NCI-H2081 (cell line): ENCODE data around the gene RELN.
"Not testable (repeated sequence)": the region's sequence is repeated elsewhere in the genome, so short reads cannot be mapped to it uniquely, and the experiment has no call there.

ENCODE experiments used
- DNase-seq, 2 experiments: peaks; one replicate each; lab custom pipeline; 2025; lab: John Stamatoyannopoulos, UW

The RELN gene

DNA sequence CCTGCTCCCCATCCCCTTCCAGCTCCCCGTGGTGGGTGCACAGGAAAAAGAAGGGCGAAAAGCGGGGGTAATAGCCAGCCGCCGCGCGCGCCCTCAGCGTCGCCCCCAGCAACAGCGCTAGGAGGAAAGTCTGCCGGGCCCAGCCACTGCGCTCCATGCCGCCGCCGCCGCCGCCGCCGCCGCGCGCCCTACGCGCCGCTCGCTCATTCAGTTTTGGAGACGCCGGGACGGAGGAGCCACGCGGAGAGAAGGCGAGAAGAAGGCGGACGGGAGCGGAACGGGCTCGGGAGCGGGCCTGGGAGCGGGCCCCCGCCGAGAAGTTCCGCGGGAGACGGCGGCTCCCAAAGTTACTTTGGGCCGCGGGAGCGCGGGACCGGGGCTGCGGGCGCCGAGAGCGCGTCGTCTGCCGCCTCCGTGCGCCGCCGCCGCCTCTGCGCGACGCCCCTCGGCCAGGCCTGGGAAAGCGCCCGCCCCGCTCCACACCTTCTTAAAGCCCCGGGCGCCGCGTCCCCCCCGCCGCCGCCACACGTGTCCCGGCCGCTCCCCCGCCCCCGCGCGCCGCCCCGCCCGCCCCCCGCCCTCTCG, at the start of gene RELN:
Gene RELN, minus strand, starts transcription at position 459 of the 585 bp plus-strand sequence. Its CDS starts 302 bp downstream, at position 157.
- peak; percentile 62 to 63 for DNase-seq

DNA sequence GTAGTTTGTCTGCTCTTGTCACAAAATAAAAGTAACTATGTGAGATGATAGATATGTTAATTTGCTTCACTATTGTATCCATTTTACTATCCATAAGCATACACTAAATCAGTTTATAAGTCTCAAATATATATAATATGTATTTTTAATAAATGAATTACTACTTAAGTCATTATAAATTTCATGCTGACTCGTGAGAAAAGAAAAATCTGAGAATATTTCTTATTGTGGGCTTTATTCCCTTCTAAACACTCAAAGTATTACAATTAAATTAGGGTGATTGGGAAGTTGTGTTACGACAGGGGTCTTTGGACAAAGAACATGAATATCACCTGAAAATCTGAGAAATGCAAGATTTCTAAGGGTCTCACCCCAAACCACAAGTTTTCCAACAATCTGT, 48.7 kb upstream of the RELN start:
- no peak for DNase-seq

DNA sequence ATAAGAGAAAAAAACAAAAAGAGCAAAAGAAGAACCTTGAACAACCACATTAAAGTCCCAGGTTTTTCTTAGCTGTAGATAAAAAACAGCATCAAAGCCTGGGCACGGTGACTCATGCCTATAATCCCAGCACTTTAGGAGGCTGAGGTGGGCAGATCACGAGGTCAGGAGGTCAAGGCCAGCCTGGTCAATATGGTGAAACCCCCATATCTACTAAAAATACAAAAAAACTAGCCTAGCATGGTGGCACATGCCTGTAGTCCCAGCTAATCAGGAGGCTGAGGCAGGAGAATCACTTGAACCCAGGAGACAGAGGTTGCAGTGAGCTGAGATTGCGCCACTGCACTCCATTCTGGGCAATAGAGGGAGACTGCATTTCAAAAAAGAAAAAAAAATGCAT, 47.4 kb upstream of the RELN start:
- DNase-seq: not testable (repeated sequence)

DNA sequence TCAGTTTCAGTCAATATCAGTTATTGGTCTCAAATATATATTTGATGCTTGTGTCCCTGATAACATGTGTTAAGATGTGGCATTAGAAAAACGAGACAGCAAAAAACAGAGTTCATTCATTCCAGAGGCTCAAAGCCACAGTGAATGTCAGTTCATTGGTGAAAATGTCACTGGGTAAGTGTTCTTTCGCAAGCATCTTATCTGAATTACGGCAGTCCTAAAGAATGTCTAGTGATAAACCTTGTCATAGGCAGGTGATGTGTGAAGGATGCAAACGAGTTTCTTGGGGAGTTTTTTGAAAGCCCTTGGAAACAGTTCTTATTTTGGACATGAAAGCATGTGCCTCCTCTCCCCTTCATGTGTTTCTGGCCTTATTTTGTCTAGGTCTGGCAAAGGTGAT, 45.9 kb upstream of the RELN start:
- no peak for DNase-seq

DNA sequence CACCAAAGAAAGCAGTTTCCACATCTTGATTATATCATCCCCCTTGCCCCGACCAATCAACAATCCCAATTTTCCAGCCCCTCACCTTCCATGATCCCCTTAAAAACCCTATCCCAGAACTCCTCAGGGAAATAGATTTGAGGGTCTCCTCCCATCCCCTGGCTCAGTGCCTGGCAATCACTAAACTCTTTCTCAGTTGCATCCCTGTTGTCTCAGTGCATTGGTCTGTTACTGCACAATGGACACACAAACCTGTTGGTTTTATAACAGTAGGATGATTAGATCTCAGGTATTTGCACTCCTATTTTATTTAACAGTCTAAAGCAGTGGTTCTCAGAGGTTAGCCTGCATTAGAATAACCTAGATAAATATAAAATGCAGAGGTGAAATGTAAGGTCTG, 45.2 kb upstream of the RELN start:
- no peak for DNase-seq

DNA sequence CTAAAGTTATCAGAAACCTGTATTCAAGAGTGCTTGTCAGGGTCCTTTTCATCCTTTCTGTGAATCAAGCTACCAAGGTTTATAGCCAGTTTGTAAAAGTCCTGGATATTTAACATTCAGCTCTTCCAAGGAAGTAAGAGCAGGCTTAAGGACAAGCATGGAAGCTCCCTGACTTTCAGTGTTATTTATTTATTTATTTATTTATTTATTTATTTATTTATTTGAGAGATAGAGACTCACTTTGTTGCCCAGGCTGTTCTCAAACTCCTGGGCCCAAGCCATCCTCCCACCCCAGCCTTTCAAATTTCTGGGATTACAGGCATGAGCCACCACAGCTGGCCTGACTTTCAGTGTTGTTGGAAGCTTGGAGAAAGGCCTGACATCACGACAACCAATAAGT, 44.4 kb upstream of the RELN start:
- no peak for DNase-seq

DNA sequence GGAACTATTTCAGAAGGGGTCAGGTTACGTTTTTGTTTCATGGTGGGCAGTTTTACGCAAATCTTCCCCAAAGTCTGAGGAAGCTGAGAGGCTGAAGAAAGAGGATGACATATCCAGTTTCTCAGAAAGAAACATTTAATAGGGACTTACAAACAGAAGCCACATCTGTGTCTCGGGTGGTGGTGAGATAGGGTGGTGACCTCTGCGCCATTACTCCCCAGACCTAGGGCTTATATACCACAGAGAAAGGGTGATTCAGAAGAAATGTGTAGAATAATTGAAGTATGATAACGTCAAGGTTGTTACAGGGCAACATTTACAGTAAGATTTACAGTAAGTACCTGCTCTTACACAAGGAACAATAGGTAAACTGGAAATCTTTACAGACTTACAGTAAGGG, 43.0 kb upstream of the RELN start:
- no peak for DNase-seq

DNA sequence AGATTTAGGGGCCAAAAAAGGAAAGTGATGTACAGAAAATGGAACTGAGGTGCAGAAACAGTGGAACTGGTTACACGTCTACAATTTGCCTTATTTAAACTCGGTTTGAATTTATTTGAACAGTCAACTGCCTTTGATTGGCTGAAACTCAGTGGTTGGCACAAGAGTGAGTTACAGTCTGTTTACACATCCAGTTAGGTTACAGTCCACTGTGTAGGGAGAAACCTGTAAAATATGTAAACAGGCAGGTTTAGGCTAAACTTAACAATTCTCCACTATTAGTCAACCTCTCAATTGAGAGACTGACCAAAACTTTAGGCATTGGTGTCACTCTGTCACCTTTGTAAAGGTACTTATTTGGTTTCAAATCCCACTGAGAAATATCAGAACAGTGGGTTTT, 40.3 kb upstream of the RELN start:
- no peak for DNase-seq

DNA sequence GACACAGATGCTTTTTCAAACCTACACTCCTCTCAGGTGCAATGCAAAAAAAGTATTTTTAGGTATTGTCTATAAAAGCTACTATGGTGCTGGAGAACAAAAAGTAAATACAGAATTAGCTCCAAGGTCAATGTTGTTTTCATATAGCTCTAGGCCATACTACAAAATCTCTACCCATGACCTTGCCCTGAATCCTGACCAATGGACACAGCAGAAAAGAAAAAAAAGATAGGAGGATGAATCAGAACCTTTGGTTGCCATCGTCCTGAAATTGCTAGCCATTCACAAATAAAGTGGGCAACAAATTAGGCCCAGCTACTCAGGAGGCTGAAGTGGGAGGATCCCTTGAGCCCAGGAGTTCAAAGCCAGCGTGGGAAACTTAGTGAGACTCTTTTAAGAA, 35.2 kb upstream of the RELN start:
- DNase-seq: no peak

DNA sequence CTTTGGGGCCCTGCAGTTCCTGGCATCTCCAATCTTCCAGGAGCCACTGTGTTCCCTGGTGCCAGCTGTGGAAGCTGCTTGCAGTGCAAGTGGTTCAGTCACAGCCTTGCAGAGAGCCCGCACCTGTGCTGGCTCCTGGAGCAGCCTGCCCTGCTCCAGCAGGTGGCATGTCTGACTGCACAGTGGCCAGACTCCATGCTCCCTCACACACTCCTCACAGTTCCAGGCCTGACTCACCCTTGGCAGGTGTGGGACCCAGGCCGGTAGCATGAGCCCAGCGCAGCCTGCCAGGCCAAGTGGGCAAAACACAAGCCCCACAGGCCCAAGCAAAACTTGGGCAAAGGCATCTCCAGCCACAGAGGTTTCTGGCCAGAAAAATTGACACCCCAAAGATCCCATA, 33.6 kb upstream of the RELN start:
- no peak for DNase-seq

DNA sequence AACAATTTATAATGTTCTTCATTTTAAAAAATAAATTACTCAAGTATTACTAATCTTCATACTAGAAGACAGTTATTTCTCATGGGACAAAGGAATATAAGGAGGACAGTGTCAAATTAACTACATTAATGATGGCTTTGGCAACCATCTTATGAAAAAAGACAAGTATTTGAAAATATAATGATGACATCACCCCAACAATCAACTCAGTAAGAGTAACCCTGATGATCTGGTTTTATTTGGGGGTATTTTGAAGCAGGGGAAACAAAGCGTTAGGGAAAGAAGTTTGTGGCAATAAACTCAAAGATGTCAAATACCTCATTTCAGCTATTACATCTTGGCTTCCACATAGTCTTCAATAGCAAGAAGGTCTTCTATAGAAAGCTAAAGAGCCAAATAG, 29.0 kb upstream of the RELN start:
- DNase-seq: no peak

DNA sequence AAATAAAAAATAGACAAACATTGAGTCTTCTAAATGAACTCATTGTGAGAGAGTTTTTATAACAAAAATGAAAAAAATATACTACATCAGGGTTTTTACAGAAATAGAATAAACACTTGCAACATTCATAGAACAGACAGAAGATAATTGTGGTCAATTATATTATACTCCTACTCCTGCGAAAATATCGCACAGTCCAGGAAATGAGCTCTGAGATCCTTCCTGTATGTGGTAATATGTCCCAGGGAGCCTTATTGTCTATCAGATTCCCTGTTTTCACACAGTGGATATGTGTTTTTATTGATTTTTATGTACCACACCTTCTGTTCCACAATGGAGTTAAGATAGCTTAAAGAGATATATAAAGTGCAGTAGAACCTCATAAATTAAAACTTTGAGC, 27.5 kb upstream of the RELN start:
- DNase-seq: no peak

DNA sequence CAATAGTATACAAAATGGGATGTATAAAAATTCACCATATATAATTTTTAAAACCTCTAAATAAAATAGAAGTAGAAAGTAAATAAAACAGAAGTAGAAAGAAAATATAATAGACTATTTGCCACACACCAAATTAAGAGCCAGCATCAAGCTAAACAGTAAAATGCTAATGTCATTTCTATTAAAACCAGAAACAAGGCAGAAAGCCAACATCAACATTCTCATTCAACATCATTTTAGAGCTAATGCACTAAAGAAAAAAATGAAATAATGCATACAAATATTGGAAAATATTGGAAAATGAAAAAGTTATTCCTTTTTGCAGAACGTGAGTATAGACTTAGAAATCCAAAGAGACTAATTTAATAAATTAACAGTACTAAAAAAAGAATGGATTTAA, 23.4 kb upstream of the RELN start:
- DNase-seq: no peak

DNA sequence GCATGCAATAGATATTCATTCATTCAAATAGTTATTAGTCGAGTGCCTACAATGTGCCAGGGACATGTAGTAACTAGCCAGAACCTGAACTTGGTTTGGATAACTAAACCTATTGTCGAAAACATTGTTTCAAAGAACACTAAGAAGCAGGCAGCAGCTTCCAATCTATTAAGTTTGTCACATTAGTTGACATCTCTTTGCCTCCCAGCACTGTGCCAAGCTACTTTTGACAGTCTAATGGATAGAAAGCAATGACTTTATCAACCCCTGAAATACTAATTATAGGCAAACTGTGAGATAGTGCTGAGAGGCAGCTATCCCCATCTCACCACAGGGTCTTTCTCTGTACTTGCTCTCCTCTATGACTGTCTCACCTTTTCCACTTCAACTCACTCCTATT, 22.4 kb upstream of the RELN start:
- no peak for DNase-seq

DNA sequence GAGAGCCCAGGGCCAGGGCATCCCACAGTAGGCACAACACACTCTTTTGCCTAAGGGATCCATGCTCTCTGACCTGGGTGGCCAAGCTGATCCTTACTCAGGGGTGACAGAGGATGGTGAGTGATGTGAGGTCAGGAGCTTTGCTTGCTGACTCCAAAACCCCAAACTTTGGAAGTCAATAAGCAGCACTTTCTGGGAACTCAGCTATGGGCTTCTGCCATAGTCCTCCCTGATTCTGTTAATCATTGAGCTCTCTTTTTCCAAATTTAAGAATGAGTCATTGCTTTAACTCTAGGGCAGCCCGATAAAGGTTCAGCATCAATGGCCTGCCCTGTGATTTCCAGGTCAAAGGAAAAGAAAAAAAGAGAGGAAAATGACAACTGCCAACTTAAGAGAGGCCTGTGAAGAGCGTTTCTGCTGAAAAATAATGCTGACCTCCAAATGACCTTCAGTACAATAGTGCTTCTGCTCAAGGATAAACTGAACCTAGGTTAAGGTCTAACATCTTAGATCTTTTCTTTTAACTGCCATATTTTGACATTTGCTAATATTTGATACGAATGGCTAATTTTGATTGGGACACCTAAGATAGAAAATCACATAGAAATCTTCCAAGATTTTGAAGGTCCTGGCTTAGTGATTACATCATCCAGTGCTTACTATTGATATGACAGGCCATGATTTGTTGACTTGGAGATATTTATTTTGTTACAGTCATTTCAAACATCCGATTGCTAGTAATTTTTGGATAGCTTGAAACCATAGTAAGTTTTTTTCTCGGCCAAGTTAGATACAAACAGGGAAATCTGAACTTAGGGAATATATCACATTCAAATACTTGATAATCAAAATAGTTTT, 20.8 kb upstream of the RELN start:
- DNase-seq: no peak

DNA sequence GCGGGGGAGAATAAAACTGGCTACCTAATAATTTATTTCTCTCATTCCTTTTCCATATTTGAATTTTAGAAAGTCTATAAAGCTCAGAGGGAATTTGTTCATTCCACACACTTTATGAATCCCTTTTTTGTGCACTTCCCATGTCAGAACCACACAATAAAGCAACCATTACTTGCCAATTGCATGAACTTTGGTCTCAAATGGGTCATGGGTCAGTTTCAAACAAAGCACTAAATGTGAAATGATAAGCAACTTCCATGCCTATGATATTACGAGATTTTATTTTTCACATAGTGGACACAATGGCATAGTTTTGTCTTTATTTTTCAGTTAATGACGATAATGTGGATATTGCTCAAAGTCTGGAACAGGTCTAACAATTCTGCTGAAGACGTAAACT, 18.6 kb upstream of the RELN start:
- no peak for DNase-seq

DNA sequence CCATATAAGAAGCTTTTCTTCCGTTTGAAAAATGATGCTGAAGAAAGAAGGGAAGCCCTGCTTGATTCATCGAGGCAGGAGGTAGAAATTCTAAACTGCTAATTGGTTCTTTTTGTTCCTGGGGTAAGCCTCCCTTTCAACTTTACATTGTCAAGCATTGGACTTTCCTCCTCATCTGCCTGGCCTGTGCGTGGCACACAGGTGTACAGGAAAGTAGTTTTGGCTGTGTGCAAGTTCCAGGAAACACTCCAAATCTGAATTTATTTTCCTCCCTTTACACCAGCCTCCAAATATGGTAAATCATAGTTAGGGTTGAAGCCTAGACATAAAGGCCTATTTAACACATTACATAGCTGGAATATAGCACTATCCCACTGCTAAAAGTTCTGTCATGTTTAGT, 18.2 kb upstream of the RELN start:
- DNase-seq: no peak

DNA sequence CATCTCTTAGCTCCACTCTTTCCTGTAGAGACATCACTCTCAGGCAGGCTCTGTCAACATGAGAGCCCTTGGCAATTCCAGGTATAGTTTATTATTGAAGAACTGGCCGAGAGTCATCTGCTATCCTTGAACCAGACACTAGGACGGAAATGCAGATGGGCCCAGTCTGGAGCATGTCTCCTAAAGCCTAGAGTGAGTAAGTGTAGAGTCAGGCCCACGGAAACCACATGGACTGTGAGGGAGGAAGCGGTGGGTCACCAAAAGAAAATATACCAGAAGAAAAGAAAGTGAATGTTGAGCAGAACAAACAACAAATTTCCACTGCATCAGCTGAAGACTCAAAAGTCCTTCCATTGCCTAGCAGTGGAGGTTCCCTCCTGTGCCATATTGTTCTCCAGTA, 15.7 kb upstream of the RELN start:
- DNase-seq: no peak

DNA sequence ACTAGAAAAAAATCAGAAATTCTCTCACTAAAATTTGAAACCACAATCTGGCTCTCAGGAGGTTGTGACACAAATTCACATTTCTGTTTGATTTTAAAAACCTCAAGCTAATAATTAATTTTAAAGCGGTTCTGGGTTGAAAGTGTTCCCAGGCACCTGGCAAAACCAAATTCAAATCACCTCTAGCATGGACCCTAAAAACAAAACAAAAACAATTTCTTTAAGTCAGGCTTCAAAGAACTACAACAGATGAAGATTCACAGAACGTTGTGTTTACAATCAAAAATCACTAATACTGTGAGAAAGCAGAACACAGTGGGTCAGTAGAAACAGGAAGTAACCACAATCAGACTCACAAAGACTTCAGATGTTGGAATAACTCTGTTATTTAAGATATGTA, 7.2 kb upstream of the RELN start:
- DNase-seq: no peak

DNA sequence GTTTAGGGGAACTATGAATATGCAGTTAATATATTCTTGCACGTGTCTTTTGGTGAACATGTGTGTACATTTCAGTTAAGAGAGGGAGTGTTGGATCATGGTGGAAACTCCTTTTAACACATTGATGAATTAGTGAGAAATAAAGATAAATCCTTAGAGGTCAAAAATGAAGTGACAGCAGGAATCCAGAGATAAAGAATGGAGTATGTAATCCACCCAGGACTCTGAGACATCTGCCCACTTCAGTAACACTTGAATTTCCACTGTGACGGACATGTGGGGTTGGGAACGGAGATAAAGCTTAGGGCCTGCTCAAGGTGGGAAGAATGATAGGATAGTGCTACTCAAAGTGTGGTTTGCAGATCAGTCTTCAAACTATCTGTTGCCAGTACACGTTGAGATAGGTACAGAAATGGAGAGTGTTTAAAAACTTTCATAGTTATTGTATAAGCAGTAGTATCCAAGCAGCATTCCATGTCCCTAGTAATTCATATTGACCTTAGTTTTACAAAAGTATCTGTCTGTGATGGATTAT, 6.6 kb upstream of the RELN start:
- no peak for DNase-seq

DNA sequence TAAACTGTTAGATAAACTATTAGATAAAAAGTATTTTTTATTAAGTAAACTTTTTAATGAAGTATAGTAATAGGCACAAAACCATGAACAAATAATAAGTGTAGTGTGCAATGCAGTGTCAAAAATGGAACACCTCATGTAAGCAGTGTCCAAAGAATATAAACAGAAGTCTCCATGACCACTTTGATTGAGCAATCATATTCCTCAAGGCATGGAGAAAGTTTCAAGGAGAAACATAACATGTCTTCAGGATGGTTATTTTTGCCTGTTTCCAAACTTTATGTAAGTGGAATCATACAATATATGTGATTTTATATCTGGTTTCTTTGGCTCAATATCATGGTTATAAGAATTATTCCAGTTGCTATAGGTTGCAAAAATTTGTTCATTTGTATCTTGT, 6.1 kb upstream of the RELN start:
- no peak for DNase-seq

DNA sequence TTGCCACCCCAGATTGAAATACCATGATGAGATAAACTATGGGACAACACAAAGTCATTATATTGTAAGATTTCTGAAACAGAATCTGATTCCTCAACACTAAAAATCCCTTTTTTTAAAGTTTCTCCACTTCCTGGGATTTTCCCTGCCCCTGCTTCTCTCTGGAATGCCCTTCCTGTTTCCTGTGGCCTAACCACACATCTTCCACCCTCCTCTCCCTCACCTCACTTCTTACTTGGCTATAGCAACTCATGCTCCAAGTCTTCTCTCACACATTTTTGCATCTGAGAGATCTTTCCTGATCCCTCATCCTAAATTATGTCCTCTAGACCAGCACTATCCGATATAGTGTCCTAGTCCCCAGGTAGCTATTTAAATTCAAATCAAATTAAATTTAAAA, 4.1 kb upstream of the RELN start:
- no peak for DNase-seq

DNA sequence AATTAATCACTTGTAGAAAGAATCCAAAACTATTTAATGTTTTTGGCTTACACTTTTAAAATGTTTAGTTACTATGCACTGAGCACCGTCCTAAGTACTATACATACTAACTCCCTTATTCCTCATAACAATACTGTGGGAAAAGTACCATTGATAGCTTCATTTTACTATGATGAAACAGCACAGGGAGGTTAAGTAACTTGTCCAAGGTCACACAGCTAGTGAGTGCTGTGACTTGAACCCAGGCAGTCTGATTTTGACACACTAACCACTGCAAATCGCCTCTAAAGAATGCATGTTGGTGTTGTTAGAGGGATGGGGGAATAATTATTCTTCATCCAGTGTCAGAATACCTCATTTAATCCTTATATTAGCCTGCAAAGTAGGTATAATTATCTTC, 1.9 kb upstream of the RELN start:
- DNase-seq: no peak

DNA sequence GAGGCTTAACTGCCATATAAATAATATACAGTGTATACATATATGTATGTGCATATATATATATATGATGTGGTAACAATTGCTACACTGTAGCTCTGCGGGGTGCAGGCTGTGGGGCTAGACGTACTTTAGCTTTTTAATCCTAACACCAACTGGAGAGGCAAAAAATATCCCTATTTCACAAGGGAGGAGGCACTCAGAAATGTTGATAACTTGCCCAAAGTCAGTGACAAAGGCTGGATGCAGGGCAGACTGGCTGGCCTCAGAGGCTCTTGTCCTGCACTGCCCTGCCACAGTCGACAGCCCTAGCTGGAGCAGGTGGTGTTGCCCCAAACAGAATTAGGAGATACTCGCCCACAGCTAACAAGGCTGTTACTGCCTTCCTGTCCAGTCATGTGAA, 1.5 kb upstream of the RELN start:
- DNase-seq: no peak
